ENCODE data around the gene FBXL14.
"Not testable (repeated sequence)": the region's sequence is repeated elsewhere in the genome, so short reads cannot be mapped to it uniquely, and the experiment has no call there.

Gene FBXL14

GRCh38 chr12:1572731-1573130 is 21.6 kb downstream of the FBXL14 start:
- no peak for DNase-seq (ENCODE audit: low read depth)

GRCh38 chr12:1567852-1568251 is 26.5 kb downstream of the FBXL14 start:
- no peak for DNase-seq (ENCODE audit: low read depth)

- no peak for DNase-seq (ENCODE audit: low read depth)
Measured at GRCh38 chr12:1566449-1567135, 27.8 kb downstream of the FBXL14 start.

GRCh38 chr12:1565172-1565571 is 29.2 kb downstream of the FBXL14 start:
- DNase-seq (ENCODE audit: low read depth) = no peak

GRCh38 chr12:1564067-1564466 is 30.3 kb downstream of the FBXL14 start:
- DNase-seq (ENCODE audit: low read depth) = no peak

- no peak for DNase-seq (ENCODE audit: low read depth)
Measured at GRCh38 chr12:1562813-1563407, 31.5 kb downstream of the FBXL14 start.

GRCh38 chr12:1560704-1561103 is 33.7 kb downstream of the FBXL14 start:
- no peak for DNase-seq (ENCODE audit: low read depth)

- no peak for DNase-seq (ENCODE audit: low read depth)
Measured at GRCh38 chr12:1559676-1560091, 34.7 kb downstream of the FBXL14 start.

- not testable (repeated sequence) for DNase-seq (ENCODE audit: low read depth)
Measured at GRCh38 chr12:1558108-1558507, 36.3 kb downstream of the FBXL14 start.

- no peak for DNase-seq (ENCODE audit: low read depth)
Measured at GRCh38 chr12:1553987-1554982, 40.1 kb downstream of the FBXL14 start.

GRCh38 chr12:1553536-1553935 is 40.8 kb downstream of the FBXL14 start:
- no peak for DNase-seq (ENCODE audit: low read depth)

- DNase-seq (ENCODE audit: low read depth) = no peak
Measured at GRCh38 chr12:1552911-1553491, 41.4 kb downstream of the FBXL14 start.

GRCh38 chr12:1552171-1552570 is 42.2 kb downstream of the FBXL14 start:
- DNase-seq (ENCODE audit: low read depth) = no peak

GRCh38 chr12:1551496-1551895 is 42.9 kb downstream of the FBXL14 start:
- no peak for DNase-seq (ENCODE audit: low read depth)

- DNase-seq (ENCODE audit: low read depth) = no peak
Measured at GRCh38 chr12:1546931-1547640, 47.3 kb downstream of the FBXL14 start.

GRCh38 chr12:1544996-1545700 is 49.2 kb downstream of the FBXL14 start:
- DNase-seq (ENCODE audit: low read depth) = no peak

- no peak for DNase-seq (ENCODE audit: low read depth)
Measured at GRCh38 chr12:1542599-1542998, 51.8 kb downstream of the FBXL14 start.

GRCh38 chr12:1540690-1541089 is 53.7 kb downstream of the FBXL14 start:
- DNase-seq (ENCODE audit: low read depth) = no peak

- no peak for DNase-seq (ENCODE audit: low read depth)
Measured at GRCh38 chr12:1539135-1539534, 55.2 kb downstream of the FBXL14 start.

- DNase-seq (ENCODE audit: low read depth) = no peak
Measured at GRCh38 chr12:1536817-1537216, 57.6 kb downstream of the FBXL14 start.

- DNase-seq (ENCODE audit: low read depth) = no peak
Measured at GRCh38 chr12:1534748-1535147, 59.6 kb downstream of the FBXL14 start.
